Eye (tissue), 1 donor: ENCODE data around the gene PGBD1.

Experiments
- DNase-seq: peaks from one replicate; pipeline ENCODE4 v3.0.0-alpha.2; 2015

PGBD1 gene

DNA sequence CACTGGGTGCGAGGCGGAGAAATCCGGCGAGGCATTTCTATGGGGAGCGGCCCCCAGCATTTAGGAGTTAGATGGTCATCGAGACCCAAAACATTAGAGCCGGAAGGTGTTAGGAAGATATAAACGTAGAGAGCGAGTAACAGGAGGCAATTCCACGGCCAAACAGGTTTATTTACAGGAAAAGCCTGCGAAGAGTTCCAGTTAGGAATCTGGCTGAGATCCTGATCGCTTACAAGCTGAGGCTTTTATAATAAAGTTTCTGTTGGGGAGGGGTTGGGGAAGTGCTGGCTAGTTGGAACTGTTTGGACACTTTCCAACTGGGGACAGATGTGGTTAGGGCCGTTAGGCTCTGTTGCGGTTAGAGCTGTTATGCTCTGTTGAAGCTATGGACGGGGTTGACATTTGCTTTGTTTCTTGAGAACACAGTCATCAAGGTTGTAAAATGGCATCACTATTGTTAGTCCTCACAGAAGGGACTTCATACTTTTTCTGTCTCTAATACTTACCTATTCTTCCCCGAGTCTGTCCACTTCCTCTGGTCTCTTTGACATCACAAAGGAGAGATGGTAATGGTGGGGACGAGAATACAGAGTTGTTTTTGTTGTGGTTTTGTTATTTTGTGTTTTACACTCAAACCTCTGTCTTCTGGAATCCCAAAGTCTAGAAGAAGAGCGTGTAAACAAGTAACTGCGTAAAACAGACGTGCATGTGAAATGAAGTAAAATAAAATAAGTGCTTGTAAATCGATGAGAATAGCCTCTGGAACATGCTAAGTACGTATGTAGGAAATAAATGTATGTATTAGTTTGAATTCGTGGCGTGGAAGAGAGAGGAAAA lies 55.1 kb downstream of the PGBD1 start:
- DNase-seq = peak; percentile 91

- DNase-seq = peak; percentile 61
These were observed 55.7 kb downstream of the PGBD1 start for GRCh38 chr6:28337121-28337520.

DNA sequence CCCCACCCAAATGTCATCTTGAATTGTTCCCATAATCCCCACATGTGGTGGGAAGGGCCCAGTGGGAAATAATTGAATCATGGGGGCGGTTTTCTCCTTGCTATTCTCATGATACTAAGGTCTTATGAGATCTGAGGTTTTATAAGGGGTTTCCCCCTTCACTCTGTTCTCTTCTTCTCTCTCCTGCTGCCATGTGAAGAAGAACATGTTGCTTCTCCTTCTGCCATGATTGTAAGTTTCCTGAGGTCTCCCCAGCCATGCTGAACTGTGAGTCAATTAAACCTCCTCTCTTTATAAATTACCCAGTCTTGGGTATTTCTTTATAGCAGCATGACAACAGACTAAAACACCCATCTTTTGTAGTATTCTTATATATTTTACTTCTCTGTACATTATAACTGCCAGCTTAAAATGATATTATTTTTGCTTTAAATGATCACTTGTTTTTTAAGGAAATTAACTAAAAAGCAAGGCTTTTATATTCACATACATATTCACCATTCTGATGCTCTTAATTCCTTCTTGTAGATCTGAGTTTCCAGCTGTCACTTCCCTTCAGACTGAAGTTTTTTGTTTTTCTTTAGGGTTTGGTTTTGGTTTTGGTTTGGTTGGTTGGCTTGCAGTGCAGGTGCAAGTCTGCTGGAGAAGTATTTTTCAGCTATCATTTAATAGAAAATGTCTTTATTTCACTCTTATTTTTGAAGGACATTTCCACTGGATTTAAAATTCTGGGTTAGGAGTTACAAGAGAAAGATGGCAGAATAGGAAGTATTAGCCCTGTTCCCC lies 59.1 kb downstream of the PGBD1 start:
- DNase-seq = no peak

GRCh38 chr6:28343898-28344677 lies 62.7 kb downstream of the PGBD1 start:
- DNase-seq = no peak

- no peak for DNase-seq
These were observed 63.8 kb downstream of the PGBD1 start for GRCh38 chr6:28345201-28345600.

DNA sequence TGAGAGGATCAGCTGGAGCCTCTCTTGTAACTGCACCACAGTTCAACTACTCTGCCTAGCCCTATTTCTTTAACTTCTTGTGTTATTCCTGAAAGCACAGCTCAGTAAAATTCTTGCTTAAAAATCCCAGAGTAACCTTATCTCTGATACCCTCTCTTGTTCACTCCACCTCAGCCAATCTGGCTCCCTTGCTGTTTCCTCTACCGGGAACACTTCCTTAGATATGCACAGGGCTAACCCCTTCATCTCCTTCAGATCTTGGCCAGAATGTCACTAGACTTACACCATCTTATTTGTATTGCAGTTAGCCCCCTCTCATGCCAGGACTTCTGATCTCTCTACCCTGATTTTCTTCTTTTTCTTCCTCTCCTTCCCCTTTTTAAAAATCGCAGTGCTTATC lies 65.7 kb downstream of the PGBD1 start:
- no peak for DNase-seq

GRCh38 chr6:28349344-28349891 lies 68.0 kb downstream of the PGBD1 start:
- no peak for DNase-seq

DNA sequence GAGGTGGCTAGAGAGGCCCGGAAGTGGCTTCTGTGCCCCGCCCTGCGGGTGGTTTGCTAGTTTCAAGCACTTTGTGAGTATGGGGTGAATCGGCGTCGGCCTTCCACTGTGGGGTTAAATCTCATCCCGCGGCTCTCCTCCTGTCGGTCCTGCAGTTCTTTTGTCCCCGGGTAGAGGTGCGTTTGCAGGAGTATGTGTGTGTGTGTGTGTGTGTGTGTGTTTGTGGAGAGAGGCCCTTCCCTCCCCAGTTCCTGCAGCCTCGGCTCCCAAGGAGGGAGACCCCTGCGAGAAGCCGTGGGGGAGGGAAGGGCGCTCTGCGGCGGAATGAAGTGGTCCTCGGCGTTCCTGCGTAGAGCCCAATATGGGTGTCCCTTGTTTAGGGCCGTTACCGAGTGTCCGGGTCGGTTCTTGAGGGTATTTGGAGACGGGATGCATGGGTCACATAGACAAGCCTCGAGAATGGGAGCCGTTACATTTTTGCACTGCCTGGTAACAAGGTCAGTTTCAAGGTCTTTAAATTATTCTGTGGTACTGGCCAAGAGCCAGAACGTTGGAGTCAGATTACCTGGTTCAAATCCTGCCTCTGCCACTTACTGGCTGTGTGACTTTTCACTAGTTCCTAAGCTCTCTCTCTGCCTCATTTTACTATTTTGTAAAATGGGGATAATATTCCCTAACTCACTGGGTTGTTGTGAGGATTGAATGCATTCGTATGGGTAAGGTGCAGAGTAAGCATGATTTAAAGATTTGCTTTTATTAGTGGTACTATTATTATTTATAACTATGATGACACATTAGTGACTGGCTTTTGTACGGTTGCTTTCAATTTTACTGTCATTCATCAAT lies 68.7 kb downstream of the PGBD1 start, which contains the start of gene ZKSCAN3:
TSS of gene ZKSCAN3 (plus strand) at position 56 of the 846 bp plus-strand sequence. CDS start 9,640 bp downstream, outside the sequence.
- DNase-seq = peak; percentile 95

- DNase-seq = no peak
These were observed 69.7 kb downstream of the PGBD1 start for GRCh38 chr6:28351087-28351486.

DNA sequence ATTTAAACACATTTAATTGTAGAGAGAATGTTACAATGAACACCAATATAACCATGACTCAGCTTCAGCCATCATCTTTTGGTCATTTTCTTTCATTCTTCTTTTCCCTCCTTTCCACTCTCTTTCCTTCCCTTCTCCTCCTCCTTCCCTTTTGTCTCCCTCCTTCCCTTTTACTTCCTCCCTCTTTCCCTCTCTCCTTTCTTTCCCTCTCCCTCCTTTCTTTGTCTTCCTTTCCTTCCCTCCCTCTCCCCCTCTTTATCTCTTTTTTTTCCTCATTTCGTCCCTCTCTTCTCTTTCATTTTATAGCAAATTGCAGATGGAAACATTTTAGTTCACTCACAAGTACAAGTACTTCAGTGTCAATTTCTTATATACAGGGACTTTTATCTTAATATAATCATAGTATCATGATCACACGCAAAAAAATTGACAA lies 70.1 kb downstream of the PGBD1 start:
- DNase-seq = no peak
